HG03103 (cell line): ENCODE data around the gene ZNF692.
A peak's percentile ranks its signal among the peaks of the same experiment; 100 is the strongest.
"Not testable (repeated sequence)": the region's sequence is repeated elsewhere in the genome, so short reads cannot be mapped to it uniquely, and the experiment has no call there.

Experiments
- ATAC-seq: cut with Tn5 transposase; IDR thresholded peaks from one replicate; pipeline ENCODE4 v1.9.1; 2021; ENCODE audit warnings: low read depth; ENCODE audit not compliant: unreplicated experiment

ZNF692 gene

GRCh38 chr1:248850536-248851251 is 8.2 kb downstream of the ZNF692 start:
- ATAC-seq = no peak

DNA sequence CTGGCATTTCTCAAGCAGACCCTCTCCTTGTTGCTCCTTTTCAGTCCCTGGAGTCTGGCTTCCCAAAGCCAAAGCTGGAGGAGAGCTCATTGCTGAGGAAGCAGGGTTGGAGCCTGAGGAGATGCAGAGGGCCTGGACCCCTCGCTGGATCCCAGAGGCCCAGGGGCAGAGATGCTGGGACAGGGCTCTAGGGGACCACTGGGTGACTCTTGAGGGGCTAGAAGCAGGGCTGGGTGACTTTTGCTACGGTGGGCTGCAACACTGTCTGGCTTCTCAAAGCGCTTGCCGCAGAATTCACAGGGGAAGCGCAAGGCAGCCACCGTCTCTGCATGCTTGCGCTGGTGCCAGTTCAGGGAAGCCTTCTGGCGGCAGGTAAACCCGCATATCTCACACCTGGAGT is 8.8 kb downstream of the ZNF692 start:
- ATAC-seq = no peak

GRCh38 chr1:248849637-248850036 is 9.2 kb downstream of the ZNF692 start:
- no peak for ATAC-seq

DNA sequence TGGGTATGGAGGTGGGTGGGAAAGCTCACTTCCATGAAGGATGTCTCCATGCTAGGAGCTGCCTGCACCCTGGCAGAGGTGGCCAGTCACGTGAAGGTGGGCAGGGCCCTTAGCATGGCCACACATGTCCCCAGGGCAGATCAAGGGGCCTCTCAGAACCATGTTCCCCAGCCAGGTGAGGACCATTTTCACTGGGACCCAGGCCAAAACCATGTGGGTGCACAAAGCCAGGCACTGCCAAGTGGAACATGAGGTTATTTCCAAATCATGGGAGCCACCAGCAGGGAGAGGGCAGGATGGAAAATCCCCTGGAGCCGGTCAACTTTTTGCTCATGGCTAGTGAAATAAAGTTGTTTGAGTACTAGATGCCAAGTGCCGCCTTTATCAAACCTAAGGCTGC is 9.7 kb downstream of the ZNF692 start:
- ATAC-seq = no peak

DNA sequence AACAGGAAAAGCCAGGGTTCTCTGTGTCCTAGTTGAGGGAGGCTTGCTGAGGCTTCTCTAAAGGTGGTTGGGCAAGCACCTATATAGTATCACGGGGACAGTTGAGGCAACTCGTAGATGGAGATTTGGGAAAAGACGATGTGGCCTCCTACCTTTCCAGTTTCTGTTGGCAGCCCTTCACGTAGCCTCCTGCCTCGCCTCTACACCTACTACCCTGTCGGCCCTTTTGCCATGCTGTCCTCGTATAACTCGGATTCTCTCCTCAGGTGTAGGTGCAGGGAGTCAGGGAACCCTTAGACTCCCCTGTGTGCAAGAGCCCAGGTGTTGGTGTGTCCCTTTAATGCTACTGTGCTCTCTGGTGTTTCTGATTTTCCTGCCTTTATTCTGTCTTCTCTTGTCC is 10.3 kb downstream of the ZNF692 start:
- no peak for ATAC-seq

DNA sequence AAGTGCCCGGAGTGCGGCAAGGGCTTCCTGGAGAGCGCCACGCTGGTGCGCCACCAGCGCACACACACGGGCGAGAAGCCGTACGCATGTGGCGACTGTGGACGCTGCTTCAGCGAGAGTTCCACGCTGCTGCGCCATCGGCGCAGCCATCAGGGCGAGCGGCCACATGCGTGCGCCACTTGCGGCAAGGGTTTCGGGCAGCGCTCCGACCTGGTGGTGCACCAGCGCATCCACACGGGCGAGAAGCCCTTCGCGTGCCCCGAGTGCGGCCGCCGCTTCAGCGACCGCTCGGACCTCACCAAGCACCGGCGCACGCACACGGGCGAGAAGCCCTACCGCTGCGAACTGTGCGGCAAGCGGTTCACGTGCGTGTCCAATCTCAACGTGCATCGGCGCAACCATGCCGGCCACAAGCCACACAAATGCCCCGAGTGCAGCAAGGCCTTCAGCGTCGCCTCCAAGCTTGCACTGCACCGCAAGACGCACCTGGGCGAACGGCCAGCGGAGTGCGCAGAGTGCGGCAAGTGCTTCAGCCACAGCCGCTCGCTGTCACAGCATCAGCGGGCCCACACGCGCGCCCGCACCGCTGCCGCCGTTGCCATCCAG is 10.8 kb downstream of the ZNF692 start:
- ATAC-seq = no peak

DNA sequence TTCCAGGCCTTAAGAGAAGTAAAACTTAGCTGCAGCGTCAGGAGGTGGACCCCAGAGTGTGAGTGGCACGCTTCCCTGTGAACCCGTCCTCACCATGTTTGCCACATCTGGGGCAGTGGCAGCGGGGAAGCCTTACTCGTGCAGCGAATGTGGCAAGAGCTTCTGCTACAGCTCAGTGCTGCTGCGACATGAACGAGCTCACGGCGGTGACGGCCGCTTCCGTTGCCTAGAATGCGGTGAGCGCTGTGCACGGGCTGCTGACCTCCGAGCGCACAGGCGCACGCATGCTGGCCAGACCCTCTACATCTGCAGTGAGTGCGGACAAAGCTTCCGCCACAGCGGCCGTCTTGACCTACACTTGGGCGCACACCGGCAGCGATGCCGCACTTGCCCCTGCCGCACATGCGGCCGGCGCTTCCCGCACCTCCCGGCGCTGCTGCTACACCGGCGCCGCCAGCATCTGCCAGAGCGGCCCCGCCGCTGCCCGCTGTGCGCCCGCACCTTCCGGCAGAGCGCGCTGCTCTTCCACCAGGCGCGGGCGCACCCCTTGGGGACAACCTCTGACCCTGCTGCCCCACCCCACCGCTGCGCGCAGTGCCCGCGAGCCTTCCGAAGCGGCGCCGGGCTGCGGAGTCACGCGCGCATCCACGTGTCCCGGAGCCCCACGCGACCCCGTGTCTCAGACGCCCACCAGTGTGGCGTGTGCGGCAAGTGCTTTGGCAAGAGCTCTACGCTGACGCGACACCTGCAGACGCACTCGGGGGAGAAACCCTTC is 11.5 kb downstream of the ZNF692 start:
- no peak for ATAC-seq

DNA sequence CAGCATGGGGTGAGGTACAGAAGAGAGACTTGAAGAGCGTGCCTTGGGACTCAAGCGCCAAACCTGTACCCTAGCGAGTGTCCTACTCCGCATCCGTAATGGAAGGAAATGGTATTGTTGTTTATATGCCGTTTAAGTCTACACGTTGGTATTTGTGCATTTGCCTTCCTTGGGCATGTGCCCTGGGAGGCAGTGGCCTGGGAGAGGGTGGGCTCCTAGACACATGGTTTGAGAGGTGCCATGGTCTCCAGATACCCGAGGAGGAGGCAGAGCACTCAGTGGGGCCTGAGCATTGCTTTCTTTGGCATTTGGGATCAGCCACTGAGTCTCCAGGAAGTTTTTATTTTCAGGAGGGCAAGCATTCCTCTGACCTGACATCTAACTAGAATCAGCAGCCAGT is 14.4 kb downstream of the ZNF692 start:
- no peak for ATAC-seq

DNA sequence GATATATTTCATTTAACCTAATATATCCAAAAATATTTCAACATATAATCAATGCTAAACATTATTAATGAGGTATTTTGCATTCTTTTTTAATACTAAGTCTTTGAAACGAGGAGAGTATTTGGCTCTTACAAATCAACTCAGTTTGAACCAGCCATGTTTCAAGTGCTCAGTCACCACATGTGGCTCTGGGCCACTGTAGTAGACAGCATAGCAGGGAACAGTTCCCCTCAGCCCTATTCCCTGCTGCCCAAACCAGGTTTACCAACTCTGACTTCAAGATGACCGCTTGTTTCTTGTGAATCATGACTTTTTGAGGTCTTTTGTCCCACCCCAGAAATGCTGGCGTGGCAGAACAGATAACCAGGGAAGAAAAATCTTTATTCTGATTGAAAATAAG is 15.2 kb downstream of the ZNF692 start:
- no peak for ATAC-seq

DNA sequence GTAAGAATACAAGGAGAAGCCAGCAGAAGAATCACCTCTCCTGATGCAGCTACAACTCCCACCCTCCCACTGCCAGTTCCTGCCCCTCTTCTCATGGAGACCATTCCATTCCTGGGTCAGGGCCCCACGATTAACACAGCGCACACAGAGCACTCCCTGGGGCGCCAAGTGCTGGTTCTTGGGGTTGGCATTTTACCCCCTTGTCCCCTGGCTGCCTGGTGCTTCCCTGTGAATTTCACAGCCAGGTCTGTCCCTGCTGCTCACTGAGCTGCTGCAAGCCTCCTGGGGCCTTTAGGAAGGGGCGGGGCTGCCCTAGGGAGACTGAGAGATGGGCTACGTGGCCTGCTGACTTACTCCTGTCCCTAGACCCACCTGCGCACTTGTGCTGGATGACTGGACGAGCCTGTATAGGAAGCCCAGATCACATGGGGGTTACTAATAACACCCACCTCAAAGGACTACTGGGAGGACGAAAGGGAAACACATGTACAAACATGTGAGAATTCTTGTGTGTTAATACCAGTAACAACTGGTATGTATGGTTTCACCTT is 16.0 kb downstream of the ZNF692 start:
- ATAC-seq = peak; percentile 23

- ATAC-seq = no peak
Measured at GRCh38 chr1:248841702-248842395, 17.0 kb downstream of the ZNF692 start.

- ATAC-seq = no peak
Measured at GRCh38 chr1:248840946-248841345, 17.9 kb downstream of the ZNF692 start.

DNA sequence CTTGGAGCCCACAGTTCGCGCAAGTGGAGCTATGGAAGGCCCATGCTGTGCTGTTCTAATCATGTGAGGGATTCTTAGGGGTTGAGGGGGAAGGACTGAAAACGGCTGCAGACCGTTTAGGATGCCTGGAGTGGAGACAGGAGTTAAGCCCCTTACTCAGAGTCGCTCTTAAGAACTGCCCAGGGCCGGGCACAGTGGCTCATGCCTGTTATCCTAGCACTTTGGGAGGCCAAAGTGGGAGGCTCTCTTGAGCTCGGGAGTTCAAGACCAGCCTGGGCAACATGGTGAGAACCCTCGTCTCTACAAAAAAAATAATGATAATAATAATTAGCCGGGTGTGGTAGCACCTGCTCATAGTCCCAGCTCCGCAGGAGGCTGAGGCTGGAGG is 19.7 kb downstream of the ZNF692 start:
- no peak for ATAC-seq

GRCh38 chr1:248838357-248839167 is 20.3 kb downstream of the ZNF692 start:
- peak; percentile 57 for ATAC-seq

DNA sequence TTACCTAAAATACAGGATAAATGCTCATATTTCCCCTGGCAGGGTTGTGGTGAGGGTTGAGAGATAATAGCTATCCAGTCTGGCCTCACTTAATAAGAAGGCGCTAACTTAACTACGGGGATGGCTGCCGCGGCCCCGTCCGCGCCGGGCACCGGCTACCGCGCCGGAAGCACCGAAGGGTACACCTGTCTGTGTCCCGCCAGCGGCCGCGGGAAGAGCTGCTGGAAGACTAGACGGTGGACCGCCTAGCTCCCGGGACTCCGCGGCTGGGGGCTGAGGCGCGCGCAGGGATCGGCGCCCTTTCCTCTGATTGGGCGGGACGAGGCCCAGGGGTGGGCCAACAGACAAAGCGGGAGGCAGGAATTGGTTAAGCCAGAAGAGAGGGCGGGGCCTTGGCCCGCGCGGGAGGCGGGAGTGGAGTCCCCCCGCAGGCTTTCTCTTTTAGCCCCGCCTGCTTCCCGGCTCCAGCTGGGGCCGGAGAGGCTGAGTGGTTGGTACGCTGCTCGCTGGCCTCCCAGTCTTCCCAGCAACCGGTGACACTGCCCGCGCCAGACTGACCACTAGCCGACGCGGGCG is 21.0 kb downstream of the ZNF692 start, which contains the start of gene ZNF672:
Gene ZNF672 (plus strand): TSS at position 444 of the 576 bp plus-strand sequence. CDS start 9,051 bp downstream, outside the sequence.
- peak; percentile 73 for ATAC-seq

DNA sequence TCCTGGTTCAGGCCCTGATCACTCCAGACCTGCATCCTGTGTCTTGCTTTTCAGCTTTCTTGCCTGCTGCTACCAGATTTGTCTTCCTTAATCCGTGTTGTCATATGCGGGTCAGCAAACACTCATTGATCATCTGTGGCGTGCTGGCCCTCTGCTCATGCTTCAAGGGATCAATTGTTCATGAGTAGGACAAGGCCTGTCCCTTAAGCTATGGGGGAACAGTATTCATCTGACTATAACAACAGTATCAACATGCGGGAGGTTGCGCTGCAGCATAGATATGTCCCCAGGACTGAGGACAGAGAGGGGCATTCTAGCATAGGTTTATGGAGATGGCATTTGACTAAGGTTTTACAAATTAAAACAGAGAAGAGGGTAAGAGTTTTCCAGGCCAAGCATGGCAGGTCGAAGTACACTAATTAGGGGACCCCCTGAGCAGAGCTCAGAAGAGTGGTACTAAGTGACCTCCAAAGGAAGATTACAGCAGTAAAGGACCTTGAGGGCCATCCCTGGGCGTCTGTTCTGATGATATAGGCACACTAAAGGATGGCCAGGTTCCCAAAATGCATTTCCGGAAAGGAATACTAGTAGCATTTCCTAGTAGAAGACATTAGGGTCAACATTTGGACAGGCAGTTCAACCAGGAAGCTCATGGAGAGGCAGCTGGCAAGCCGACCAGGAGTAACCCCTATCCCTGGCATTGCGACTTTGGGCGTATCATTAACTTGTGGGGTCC is 21.7 kb downstream of the ZNF692 start:
- ATAC-seq = no peak

DNA sequence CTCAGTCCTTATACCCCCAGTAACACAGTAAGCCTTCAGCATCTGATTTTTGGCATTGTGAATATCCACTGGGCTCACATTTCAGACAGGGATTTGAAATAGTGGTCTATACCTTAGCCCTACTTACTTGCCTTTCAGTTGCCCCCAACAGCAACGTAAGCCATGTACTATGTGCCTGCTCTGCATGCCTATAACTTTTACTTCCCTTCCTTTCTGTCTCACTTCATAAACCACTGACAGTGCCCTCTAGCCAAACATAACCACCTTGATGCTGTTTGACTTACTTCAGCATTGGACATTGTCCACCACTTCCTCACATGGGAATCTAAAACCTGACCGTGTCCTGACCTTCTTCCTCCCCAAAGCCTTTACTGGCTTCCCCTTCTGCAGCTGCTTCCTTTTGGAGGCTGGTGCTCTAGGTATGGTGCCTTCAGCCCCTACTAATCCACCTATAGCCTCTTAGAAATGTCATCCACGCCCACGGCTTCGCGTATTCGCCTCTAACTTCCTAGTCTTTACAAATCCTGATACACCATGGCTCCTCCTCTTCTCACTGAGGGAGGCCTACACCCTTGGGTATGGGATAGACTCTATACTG is 24.4 kb downstream of the ZNF692 start:
- ATAC-seq = no peak

- ATAC-seq = no peak
Measured at GRCh38 chr1:248831842-248832241, 27.0 kb downstream of the ZNF692 start.

- ATAC-seq = not testable (repeated sequence)
Measured at GRCh38 chr1:248830718-248831017, 28.2 kb downstream of the ZNF692 start.
